Stomach (tissue), 9 donors: ENCODE data around the gene CENPX. TPM values are rescaled to one million over a fixed set of nuclear protein-coding genes. Genes with fewer than 3 reads are reported as not detected.
"Not testable (repeated sequence)": the region's sequence is repeated elsewhere in the genome, so short reads cannot be mapped to it uniquely, and the experiment has no call there.

Experiments
- DNase-seq, 2 donors: peaks; one replicate each; pipeline versions ENCODE4 v3.0.0 to v3.0.0-alpha.2; 2013 to 2019
- H3K27ac ChIP-seq, 5 donors: fragments of 200-600 bp in 4 of 5; sonication (generic) in 4 of 5; one replicate each; pipeline ENCODE4 v1.5.1; 2013 to 2019; ENCODE audit warnings: mild to moderate bottlenecking in 1 of 5, moderate library complexity in 1 of 5
- H3K27me3 ChIP-seq, 3 donors: fragments of 200-600 bp; sonication (generic); one replicate each; pipeline ENCODE4 v1.5.1; 2017 to 2019; ENCODE audit warnings: mixed run types in 1 of 3
- H3K36me3 ChIP-seq, 4 donors: fragments of 200-600 bp; sonication (generic); 1 replicate in 3 of 4; 2 replicates in 1 of 4; pipeline ENCODE4 v1.5.1; 2016 to 2019
- H3K4me1 ChIP-seq, 4 donors: fragments of 200-600 bp; sonication (generic); one replicate each; pipeline ENCODE4 v1.5.1; 2016 to 2019
- H3K4me3 ChIP-seq, 4 donors: fragments of 200-600 bp; sonication (generic) in 3 of 4; one replicate each; pipeline ENCODE4 v1.5.1; 2016 to 2019; ENCODE audit warnings: mild to moderate bottlenecking in 1 of 4
- H3K9me3 ChIP-seq, 4 donors: fragments of 200-600 bp; sonication (generic); one replicate each; pipeline ENCODE4 v1.5.1; 2016 to 2019
- EP300 ChIP-seq: sonication (generic); formaldehyde crosslinking; IDR thresholded peaks from one replicate; pipeline ENCODE4 v1.6.1; 2017; ENCODE audit warnings: antibody characterized with exemption
- POLR2A ChIP-seq, 4 donors: fragments of 450-650 bp; IDR thresholded peaks; one replicate each; pipeline ENCODE4 v1.6.1; 2016; ENCODE audit warnings: antibody characterized with exemption in 4 of 4, control low read depth in 2 of 4, mild to moderate bottlenecking in 1 of 4, moderate library complexity in 1 of 4
- POLR2AphosphoS5 ChIP-seq, 3 donors: sonication (generic); formaldehyde crosslinking; IDR thresholded peaks; one replicate each; pipeline ENCODE4 v1.6.1; 2016; ENCODE audit warnings: antibody characterized with exemption in 3 of 3
- WGBS, 5 donors: extraction: QIAGEN DNeasy Blood & Tissue Kit in 3 of 5; methylation state at CpG; one replicate each; pipeline versions ENCODE4 v1.1.5 to v1.1.7; 2013 to 2018; 5-methylcytosine and 5-hydroxymethylcytosine counted together
- intact Hi-C: fragments of 100-400 bp; cut with DNase I; formaldehyde crosslinking; loops from one replicate; pipeline ENCODE4 v1.15.1; 2023; ENCODE audit warnings: low total_unique reads
- polyA plus RNA-seq, 3 donors: library from polyadenylated mRNA; stranded (reverse); fragments of 200-250 nt; gene quantifications; one replicate each; pipeline ENCODE4 v1.2.3, GENCODE V29; 2013
- total RNA-seq, 5 donors: library from RNA; depleted of rRNA; stranded (reverse); fragments of >200 nt; gene quantifications; one replicate each; pipeline versions ENCODE4 v1.1.0 to v1.2.3, GENCODE V29; 2014 to 2016
- TF ChIP-seq, protein P1 (sequence below), 7 experiments: fragments of 450-650 bp in 4 of 7; fragments of 200-600 bp in 3 of 7; sonication (generic) in 3 of 7; IDR thresholded peaks; one replicate each; pipeline ENCODE4 v1.5.1; 2016 to 2019; ENCODE audit warnings: antibody characterized with exemption in 7 of 7, control low read depth in 2 of 7, mild to moderate bottlenecking in 1 of 7
- donor health status: healthy with polysubstance abuse.
- donor health status: Bipolar disorder and iron deficiency.
- donor health status: healthy.

Gene CENPX
- total and polyA plus RNA-seq, 8 donors = 22.0 to 231 (median 151) TPM

DNA sequence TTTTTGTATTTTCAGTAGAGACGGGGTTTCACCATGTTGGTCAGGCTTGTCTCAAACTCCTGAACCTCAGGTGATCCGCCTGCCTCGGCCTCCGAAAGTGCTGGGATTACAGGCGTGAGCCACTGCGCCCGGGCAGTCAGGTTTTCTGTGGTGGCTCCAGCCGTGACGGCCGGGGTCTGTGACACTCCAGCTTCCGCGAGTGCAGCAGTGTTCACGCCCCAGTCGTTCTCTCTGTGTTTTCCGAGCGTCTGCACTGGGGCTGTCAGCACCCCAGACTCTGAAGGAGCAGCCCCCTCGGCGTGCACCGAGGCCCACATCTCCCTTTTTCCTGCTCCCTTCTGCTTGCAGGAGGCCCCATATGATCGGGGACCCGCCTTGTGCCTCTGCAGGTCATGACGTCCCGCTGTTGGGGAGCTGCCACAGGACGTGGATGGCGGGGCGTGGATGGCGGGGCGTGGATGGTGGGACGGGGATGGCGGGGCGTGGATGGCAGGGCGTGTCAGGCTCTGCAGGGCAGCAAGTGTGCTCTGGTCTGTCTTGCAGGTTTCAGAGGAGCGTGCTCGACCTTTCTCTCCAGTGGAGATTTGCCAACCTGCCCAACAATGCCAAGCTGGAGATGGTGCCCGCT lies 39.6 kb downstream of the CENPX start:
- H3K36me3 ChIP-seq = peaks cover 12 to 82% (median 70%) of the 10 kb centered on the region in 4 donors
- intact Hi-C loops = no loop called here

DNA sequence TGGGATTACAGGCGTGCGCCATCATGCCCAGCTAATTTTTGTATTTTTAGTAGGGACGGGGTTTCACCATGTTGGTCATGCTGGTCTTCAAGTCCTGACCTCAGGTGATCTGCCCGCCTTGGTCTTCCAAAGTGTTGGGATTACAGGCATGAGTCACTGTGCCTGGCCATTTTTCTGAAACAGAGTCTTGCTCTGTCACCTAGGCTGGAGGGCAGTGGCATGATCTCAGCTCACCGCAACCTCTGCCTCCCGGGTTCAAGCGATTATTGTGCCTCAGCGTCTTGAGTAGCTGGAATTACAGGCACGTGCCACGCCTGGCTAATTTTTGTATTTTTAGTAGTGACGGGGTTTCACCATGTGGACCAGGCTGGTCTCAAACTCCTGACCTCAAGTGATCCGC lies 41.2 kb downstream of the CENPX start:
- 92 to 96% (median 94%) methylated on average over 12 of the region's 12 CpGs for WGBS, 5 donors
- H3K4me3 ChIP-seq, H3K9me3 ChIP-seq, DNase-seq, H3K27ac ChIP-seq, intact Hi-C loops, H3K27me3 ChIP-seq: not testable (repeated sequence)
- Histone ChIP-seq H3K36me3 (peaks cover 12 to 69% (median 57%) of the 10 kb centered on the region in 4 donors), H3K4me1 (peaks cover 8 to 46% (median 37%) of the 10 kb centered on the region in 4 donors)

More for the DNA sequence above, 39.6 kb downstream of the CENPX start:
- H3K9me3 ChIP-seq = no peaks in the 10 kb centered on the region
- 92 to 95% (median 93%) methylated on average over 20 to 35 of the region's 35 CpGs for WGBS, 5 donors
- H3K4me1 ChIP-seq = peaks cover 7 to 38% (median 27%) of the 10 kb centered on the region in 4 donors
- no peak for DNase-seq
- H3K27me3 ChIP-seq = no peaks in the 10 kb centered on the region
- H3K4me3 ChIP-seq = no peak overlapping the region
- no peak for TF ChIP-seq EP300
- H3K27ac ChIP-seq = no peak overlapping the region

DNA sequence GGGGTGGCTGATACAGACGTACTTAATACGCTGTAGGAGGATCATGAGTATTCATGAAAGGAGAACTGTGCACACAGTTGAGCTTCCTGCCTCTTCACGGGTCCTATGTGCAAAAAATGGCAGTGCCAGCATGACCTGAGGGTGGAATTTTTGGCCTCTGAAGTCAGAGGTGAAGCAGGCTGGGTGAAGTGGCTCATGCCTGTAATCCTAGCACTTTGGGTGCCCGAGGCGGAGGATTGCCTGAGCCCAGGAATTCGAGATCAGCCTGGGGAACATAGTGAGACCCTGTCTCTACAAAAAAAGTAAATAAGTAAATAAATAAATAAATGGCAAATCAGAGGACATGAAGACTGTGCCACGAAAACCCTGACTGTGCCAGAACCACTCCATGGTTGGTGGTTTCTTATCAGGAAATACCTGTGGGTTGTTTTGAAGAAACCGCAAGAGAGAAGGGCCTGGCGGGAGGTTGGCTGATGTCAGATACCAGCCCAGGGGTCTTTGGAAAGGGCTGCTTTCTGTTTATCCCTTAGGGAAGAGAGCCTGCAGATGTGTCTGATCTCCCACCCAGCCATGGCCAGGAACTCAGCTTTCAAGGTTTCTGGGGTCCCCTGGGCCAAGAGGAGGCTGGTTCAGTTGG lies 41.9 kb downstream of the CENPX start:
- Histone ChIP-seq H3K36me3 (peaks cover 12 to 62% (median 50%) of the 10 kb centered on the region in 4 donors), H3K4me1 (peaks cover 8 to 50% (median 39%) of the 10 kb centered on the region in 4 donors), H3K27ac (no peak overlapping the region), H3K27me3 (no peaks in the 10 kb centered on the region), H3K9me3 (no peaks in the 10 kb centered on the region), H3K4me3 (no peak overlapping the region)
- TF ChIP-seq, protein P1, sequence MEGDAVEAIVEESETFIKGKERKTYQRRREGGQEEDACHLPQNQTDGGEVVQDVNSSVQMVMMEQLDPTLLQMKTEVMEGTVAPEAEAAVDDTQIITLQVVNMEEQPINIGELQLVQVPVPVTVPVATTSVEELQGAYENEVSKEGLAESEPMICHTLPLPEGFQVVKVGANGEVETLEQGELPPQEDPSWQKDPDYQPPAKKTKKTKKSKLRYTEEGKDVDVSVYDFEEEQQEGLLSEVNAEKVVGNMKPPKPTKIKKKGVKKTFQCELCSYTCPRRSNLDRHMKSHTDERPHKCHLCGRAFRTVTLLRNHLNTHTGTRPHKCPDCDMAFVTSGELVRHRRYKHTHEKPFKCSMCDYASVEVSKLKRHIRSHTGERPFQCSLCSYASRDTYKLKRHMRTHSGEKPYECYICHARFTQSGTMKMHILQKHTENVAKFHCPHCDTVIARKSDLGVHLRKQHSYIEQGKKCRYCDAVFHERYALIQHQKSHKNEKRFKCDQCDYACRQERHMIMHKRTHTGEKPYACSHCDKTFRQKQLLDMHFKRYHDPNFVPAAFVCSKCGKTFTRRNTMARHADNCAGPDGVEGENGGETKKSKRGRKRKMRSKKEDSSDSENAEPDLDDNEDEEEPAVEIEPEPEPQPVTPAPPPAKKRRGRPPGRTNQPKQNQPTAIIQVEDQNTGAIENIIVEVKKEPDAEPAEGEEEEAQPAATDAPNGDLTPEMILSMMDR (IDR thresholded peaks at IDR 0.05) = no peak
- TF ChIP-seq EP300 (no peak), POLR2AphosphoS5 (IDR thresholded peaks at IDR 0.05) (no peak), POLR2A (IDR thresholded peaks at IDR 0.05) (no peak)
- 43 to 63% (median 58%) methylated on average over 9 of the region's 9 CpGs for WGBS, 5 donors
- DNase-seq = no peak
- intact Hi-C loops = no loop called here

DNA sequence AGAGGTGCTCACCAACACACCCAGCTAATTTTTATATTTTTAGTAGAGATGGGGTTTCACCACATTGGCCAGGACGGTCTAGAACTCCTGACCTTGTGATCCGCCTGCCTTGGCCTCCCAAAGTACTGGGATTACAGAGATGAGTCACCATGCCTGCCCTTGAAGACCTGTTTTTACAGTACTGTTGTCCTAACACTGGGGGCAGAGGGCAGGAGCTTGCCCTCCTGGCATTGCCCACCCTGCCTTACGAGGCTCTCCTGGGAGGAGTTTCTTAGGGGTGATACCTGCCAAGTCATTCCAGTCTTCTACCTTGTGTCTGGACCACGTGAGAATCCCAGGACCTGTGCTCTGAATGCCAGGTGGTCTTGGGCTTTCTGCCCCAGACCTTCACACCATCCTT lies 42.6 kb downstream of the CENPX start:
- Histone ChIP-seq H3K4me3 (no peak overlapping the region), H3K4me1 (peaks cover 8 to 50% (median 39%) of the 10 kb centered on the region in 4 donors), H3K27me3 (no peaks in the 10 kb centered on the region), H3K9me3 (no peaks in the 10 kb centered on the region), H3K27ac (no peak overlapping the region), H3K36me3 (peaks cover 5 to 55% (median 43%) of the 10 kb centered on the region in 4 donors)
- DNase-seq = no peak
- WGBS, 5 donors = 91 to 94% (median 93%) methylated on average over 4 of the region's 4 CpGs
- intact Hi-C loops = no loop called here
- TF ChIP-seq, protein P1 (IDR thresholded peaks at IDR 0.05) = no peak
- TF ChIP-seq POLR2AphosphoS5 (IDR thresholded peaks at IDR 0.05) = no peak
- no peak for TF ChIP-seq EP300

DNA sequence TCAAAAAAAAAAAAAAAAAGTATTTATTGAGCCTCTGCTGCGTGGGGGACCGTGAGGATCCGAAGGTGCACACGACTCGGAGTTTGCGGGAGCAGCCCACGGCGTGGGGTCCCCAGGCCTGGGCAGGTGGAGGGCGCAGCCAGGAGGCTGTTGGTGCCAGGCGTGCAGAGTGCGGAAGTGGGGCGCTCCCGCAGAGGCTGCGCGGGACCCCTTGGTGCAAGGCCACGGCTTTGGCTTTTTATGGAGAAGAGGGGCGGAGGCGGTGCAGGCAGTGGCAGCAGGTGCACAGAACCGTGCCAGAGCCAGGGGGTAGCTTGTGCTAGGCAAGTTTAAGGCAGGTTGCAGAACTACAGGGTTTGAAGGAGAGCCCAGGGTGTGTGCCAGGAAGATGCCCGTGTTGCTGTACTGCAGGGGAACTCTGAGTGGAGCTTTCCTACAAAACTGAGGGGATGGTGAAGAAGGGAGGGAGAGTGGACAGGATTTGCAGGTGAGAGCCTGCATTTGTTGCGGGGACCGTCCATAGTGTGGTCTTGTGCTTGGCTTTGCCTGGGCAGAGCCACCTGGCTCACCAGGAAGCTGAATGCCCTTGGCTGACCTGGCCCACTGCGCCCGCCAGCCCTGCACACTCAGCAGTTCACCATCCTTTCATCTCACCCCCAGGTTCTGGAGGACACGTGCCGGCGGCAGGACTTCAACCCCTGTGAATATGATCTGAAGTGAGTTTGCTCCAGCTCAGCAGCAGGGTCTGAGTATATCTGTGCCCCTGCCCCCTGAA lies 44.0 kb downstream of the CENPX start:
- intact Hi-C loops = no loop called here
- H3K27me3 ChIP-seq = no peaks in the 10 kb centered on the region
- peaks cover 0 to 41% (median 29%) of the 10 kb centered on the region in 4 donors for H3K36me3 ChIP-seq
- peak in 1 of 2 donors; percentile 52 for DNase-seq
- H3K9me3 ChIP-seq = peaks cover 0 to under 1% (median 0%) of the 10 kb centered on the region in 4 donors
- peak overlapping the region; percentile 68 to 96 (median 86) for H3K4me3 ChIP-seq
- H3K4me1 ChIP-seq = peaks cover 8 to 50% (median 39%) of the 10 kb centered on the region in 4 donors
- TF ChIP-seq POLR2A (IDR thresholded peaks at IDR 0.05) = no peak
- TF ChIP-seq EP300 = no peak
- TF ChIP-seq, protein P1 (IDR thresholded peaks at IDR 0.05) = no peak
- TF ChIP-seq POLR2AphosphoS5 (IDR thresholded peaks at IDR 0.05) = no peak
- 66 to 79% (median 70%) methylated on average over 27 of the region's 27 CpGs for WGBS, 5 donors
- H3K27ac ChIP-seq = peak overlapping the region in 4 of 5 donors; percentile 91 to 98 (median 93)
